ENCODE data around the gene DRD4. TPM values are rescaled to one million over a fixed set of nuclear protein-coding genes. Genes with fewer than 3 reads are reported as not detected.

DRD4 gene
- total RNA-seq, 1 donor from 2014 or later, result 0.49 TPM

DNA sequence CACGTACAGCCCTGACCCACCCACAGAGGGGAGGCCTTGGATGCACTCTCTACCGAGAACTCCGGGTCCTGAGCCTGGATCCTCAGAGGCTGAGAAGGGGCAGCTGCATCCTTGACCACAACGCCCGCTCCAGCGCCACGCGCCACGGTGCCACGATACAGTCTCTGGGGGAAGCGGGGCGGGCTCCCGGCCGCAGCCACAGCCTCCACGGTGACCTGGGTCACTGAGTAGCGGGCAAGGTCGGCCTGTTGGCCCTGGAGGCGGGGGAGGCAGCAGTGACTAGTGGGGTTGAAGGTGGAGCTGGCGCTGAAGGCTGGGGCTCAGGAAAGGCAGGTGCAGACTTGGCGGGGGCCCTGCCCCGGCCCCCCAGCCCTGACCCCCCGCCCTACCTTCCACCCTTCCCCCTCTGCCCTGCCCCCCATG is 17.4 kb upstream of the DRD4 start:
- POLR2A ChIA-PET, result no interaction called here
- no peak for ATAC-seq (ENCODE audit: low read depth)
- DNase-seq, result no peak
- intact Hi-C loops (cut with micrococcal nuclease), result loop anchor here (5.0 to 10.0 kb wide), 2 partner anchors 108 to 1235 kb away; partner anchors contain the start of gene LSP1
- no peaks in the 10 kb centered on the region for H3K9me3 Mint-ChIP-seq
- H3K4me1 Mint-ChIP-seq, result peaks cover 17% of the 10 kb centered on the region
- no peaks in the 10 kb centered on the region for H3K36me3 Mint-ChIP-seq (ENCODE audit: low read depth)
- TF ChIP-seq CTCF (IDR thresholded peaks at IDR 0.05), result no peak
- no peak overlapping the region for H3K27ac Mint-ChIP-seq
- CTCF ChIA-PET, result no interaction called here
- H3K27me3 Mint-ChIP-seq, result peaks cover 3% of the 10 kb centered on the region
- no peak overlapping the region for H3K4me3 Mint-ChIP-seq

DNA sequence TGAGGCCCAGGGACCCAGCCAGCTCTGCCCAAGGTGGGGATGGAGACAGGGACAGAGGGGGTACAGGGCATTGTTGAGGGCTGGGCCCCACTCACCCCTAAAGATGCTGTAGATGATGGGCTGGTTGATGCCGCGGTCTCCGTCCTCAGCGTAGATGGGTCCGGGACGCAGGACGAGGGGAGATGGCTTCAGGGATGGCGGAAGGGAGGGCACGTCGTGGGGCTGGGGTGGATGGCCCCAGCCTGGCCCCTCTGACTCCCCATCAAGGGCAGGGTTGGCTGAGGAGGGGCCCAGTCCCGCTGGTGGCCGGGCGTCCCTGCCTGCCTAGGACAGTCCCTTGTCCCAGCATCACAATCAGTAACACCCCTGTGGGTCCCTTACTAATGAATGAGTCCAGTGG is 16.9 kb upstream of the DRD4 start:
- peaks cover 4% of the 10 kb centered on the region for H3K27me3 Mint-ChIP-seq

GRCh38 chr11:620935-621814 is 15.9 kb upstream of the DRD4 start:
- Mint-ChIP-seq H3K27ac (no peak overlapping the region), H3K36me3 (ENCODE audit: low read depth) (no peaks in the 10 kb centered on the region), H3K9me3 (no peaks in the 10 kb centered on the region), H3K4me3 (no peak overlapping the region), H3K4me1 (peaks cover 10% of the 10 kb centered on the region), H3K27me3 (peaks cover 5% of the 10 kb centered on the region)
- ChIA-PET CTCF (no interaction called here), POLR2A (interaction anchor here (0.7 kb wide), 1 partner anchor 125 kb away, joined by 5 read pairs; no protein-coding TSS in a partner anchor)
- ATAC-seq (ENCODE audit: low read depth), result no peak
- TF ChIP-seq CTCF (IDR thresholded peaks at IDR 0.05), result no peak
- intact Hi-C loops (cut with micrococcal nuclease), result no loop called here
- no peak for DNase-seq

More for the DNA sequence above, 16.9 kb upstream of the DRD4 start:
- Mint-ChIP-seq H3K9me3 (no peaks in the 10 kb centered on the region), H3K27ac (no peak overlapping the region), H3K4me1 (peaks cover 17% of the 10 kb centered on the region), H3K4me3 (no peak overlapping the region), H3K36me3 (ENCODE audit: low read depth) (no peaks in the 10 kb centered on the region)
- ATAC-seq (ENCODE audit: low read depth), result no peak
- CTCF ChIA-PET, result no interaction called here
- POLR2A ChIA-PET, result no interaction called here
- intact Hi-C loops (cut with micrococcal nuclease), result no loop called here
- no peak for DNase-seq
- TF ChIP-seq CTCF (IDR thresholded peaks at IDR 0.05), result no peak

- intact Hi-C loops (cut with micrococcal nuclease), result no loop called here
- POLR2A ChIA-PET, result no interaction called here
- H3K4me1 Mint-ChIP-seq, result peaks cover 3% of the 10 kb centered on the region
- no peaks in the 10 kb centered on the region for H3K9me3 Mint-ChIP-seq
- no peaks in the 10 kb centered on the region for H3K36me3 Mint-ChIP-seq (ENCODE audit: low read depth)
- no peak overlapping the region for H3K27ac Mint-ChIP-seq
- DNase-seq (no peak), ATAC-seq (ENCODE audit: low read depth) (no peak)
- no peak overlapping the region for H3K4me3 Mint-ChIP-seq
- H3K27me3 Mint-ChIP-seq, result peaks cover 5% of the 10 kb centered on the region
- CTCF ChIA-PET, result no interaction called here
- TF ChIP-seq CTCF (IDR thresholded peaks at IDR 0.05), result no peak
Measured at GRCh38 chr11:621838-622237, 15.2 kb upstream of the DRD4 start.

DNA sequence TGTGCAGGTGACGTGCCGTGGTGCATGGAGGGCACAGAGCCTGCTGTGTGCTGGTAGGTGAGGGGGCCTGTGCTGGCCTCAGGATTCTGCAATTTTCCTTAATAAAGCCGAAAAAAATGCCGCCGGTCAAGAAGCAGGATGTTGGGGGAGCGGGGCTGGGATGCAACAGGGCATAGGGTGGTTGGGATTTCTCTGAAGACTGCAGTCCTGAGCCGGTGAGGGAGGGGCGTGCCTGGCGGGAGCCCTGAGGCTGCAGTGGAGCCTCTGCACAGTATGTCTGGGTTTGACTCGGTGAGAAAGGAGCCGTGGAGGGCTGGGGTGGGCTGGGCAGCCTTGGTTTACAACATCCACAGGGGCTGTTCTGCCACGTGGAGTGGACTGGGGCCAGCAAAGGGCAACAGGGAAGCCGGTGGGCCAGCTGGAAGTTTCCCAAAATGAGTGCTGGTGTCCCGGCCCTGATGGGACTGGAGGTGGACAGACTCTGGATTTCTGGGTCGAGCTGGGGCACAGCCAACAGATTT is 13.7 kb upstream of the DRD4 start:
- intact Hi-C loops (cut with micrococcal nuclease), result no loop called here
- CTCF ChIA-PET, result no interaction called here

More for the DNA sequence above, 13.7 kb upstream of the DRD4 start:
- no peaks in the 10 kb centered on the region for H3K9me3 Mint-ChIP-seq
- H3K4me3 Mint-ChIP-seq, result no peak overlapping the region
- POLR2A ChIA-PET, result no interaction called here
- DNase-seq (no peak), ATAC-seq (ENCODE audit: low read depth) (no peak)
- no peak overlapping the region for H3K27ac Mint-ChIP-seq
- peaks cover 13% of the 10 kb centered on the region for H3K27me3 Mint-ChIP-seq
- TF ChIP-seq CTCF (IDR thresholded peaks at IDR 0.05), result no peak
- no peaks in the 10 kb centered on the region for H3K36me3 Mint-ChIP-seq (ENCODE audit: low read depth)
- peaks cover 3% of the 10 kb centered on the region for H3K4me1 Mint-ChIP-seq
